ENCODE results near the gene HIBADH. TPM values are rescaled to one million over a fixed set of nuclear protein-coding genes. Genes with fewer than 3 reads are reported as not detected.

Gene HIBADH
- total and polyA plus RNA-seq, 10 of the 15 experiments (the other 5 are each of a cell fraction or from before 2014, with no cell fraction given) = 8.7 to 36.1 (median 18.6) TPM

- no peak for TF ChIP-seq ETV6 (conservative IDR thresholded peaks at IDR 0.05 in 1 of 2, IDR thresholded peaks at IDR 0.05 in 1 of 2; ENCODE audit: borderline replicate concordance in 1 of 2, low read depth in 1 of 2)
- TF ChIP-seq ATF7 (IDR thresholded peaks at IDR 0.05; ENCODE audit: low read depth) = no peak
- TF ChIP-seq PAX8 (IDR thresholded peaks at IDR 0.05) = no peak
- TF ChIP-seq MYB (IDR thresholded peaks at IDR 0.05; ENCODE audit: borderline replicate concordance, low read depth, low read length) = no peak
- no peak for TF ChIP-seq SREBF2 (IDR thresholded peaks at IDR 0.05; ENCODE audit: low read length)
- TF ChIP-seq ZBTB33 (IDR thresholded peaks at IDR 0.05) = no peak
Observed at GRCh38 chr7:27478084-27478483, 184.6 kb downstream of the HIBADH start (continued).

GRCh38 chr7:27476493-27476892 lies 186.2 kb downstream of the HIBADH start:
- FAIRE-seq = no peak
- Histone ChIP-seq H3K27me3 (replicated peaks in 1 of 2; ENCODE audit: control insufficient read depth in 2 of 2, insufficient read depth in 2 of 2, low read length in 1 of 2) (0 out of 4 replicates have a peak, but pooled peaks cover 0 to 1% of the 10 kb centered on the region in 2 experiments), H4K20me1 (ENCODE audit: control insufficient read depth, insufficient read depth) (no peaks in the 10 kb centered on the region), H3K4me3 (no peak overlapping the region), H3K4me1 (ENCODE audit: control insufficient read depth, insufficient read depth, low read length) (no peaks in the 10 kb centered on the region), H3K9me3 (replicated peaks; ENCODE audit: control insufficient read depth, insufficient read depth, low read length) (no peaks in the 10 kb centered on the region), H3K36me3 (ENCODE audit: control insufficient read depth in 2 of 2, insufficient read depth in 2 of 2, low read length in 1 of 2) (no peaks in the 10 kb centered on the region), H3K27ac (ENCODE audit: control insufficient read depth, insufficient read depth) (no peak overlapping the region), H3K79me2 (ENCODE audit: control insufficient read depth, insufficient read depth, low read length) (no peaks in the 10 kb centered on the region), H2AFZ (ENCODE audit: control insufficient read depth, low read depth, low read length) (no peak overlapping the region), H3K9ac (ENCODE audit: control insufficient read depth, insufficient read depth, low read length) (no peak overlapping the region), H3K4me2 (ENCODE audit: control insufficient read depth, insufficient read depth) (no peak overlapping the region)
- ChIA-PET POLR2A (no interaction called here), RAD21 (ENCODE audit: unreplicated experiment) (no interaction called here), CTCF (no interaction called here), SMC1A (ENCODE audit: uncharacterized antibody, unreplicated experiment) (no interaction called here)
- TF ChIP-seq CEBPB (IDR thresholded peaks at IDR 0.05; ENCODE audit: borderline replicate concordance in 1 of 2, low read depth in 2 of 2, low read length in 2 of 2) = no peak
- intact Hi-C loops (cut with micrococcal nuclease; ENCODE audit: unreplicated experiment) (no loop called here), in situ Hi-C loops (cut with MboI) (no loop called here)
- no peak for DNase-seq (ENCODE audit: low read depth, low spot score)
- BruUV-seq (replicated peaks) = no TSS peak
- no peak for ATAC-seq
- 0% methylated on average over 2 of the region's 2 CpGs for WGBS (ENCODE audit: insufficient coverage, insufficient replicate concordance, low lambda C conversion rate, missing lambda C conversion rate)

Other genes starting within 250 kb of the HIBADH start
- gene TAX1BP1, start 77.3 kb upstream of the HIBADH start, total RNA-seq (2014; rRNA removed) = 30.8 and 37.1 TPM in 2 replicates
- 51.1 and 52.2 TPM in 2 replicates for gene TAX1BP1, start 77.3 kb upstream of the HIBADH start, total RNA-seq (2014; rRNA removed; fragmentation: Illumina TruSeq; extraction: Trizol)
- gene TAX1BP1, start 77.3 kb upstream of the HIBADH start, total RNA-seq (2021) = 40.1 and 41.1 TPM in 2 replicates
- gene TAX1BP1, start 77.3 kb upstream of the HIBADH start, polyA plus RNA-seq (2011; rRNA removed) = 105 and 126 TPM in 2 replicates
- 62.2 and 77.2 TPM in 2 replicates for gene TAX1BP1, start 77.3 kb upstream of the HIBADH start, polyA plus RNA-seq (2014; fragmentation: Illumina TruSeq; extraction: Trizol)
- gene TAX1BP1, start 77.3 kb upstream of the HIBADH start, polyA plus RNA-seq (2014; fragmentation: Nextera tagmentation; extraction: Ambion mirVana) = 10 to 100 TPM; 52.9 to 88.4 TPM
- gene TAX1BP1, start 77.3 kb upstream of the HIBADH start, polyA plus RNA-seq (2014; rRNA removed) = 28.7 and 34.3 TPM in 2 replicates
- gene TAX1BP1, start 77.3 kb upstream of the HIBADH start, polyA plus RNA-seq (2016; fragmentation: Nextera tagmentation; extraction: Ambion mirVana) = 10 to 100 TPM; 49.7 to 53.6 TPM